ENCODE data around the gene ANTKMT.
"Not testable (repeated sequence)": the region's sequence is repeated elsewhere in the genome, so short reads cannot be mapped to it uniquely, and the experiment has no call there.

The ANTKMT gene

GRCh38 chr16:743794-744500, 23.0 kb downstream of the ANTKMT start:
- no peak for DNase-seq (ENCODE audit: low read depth)

DNA sequence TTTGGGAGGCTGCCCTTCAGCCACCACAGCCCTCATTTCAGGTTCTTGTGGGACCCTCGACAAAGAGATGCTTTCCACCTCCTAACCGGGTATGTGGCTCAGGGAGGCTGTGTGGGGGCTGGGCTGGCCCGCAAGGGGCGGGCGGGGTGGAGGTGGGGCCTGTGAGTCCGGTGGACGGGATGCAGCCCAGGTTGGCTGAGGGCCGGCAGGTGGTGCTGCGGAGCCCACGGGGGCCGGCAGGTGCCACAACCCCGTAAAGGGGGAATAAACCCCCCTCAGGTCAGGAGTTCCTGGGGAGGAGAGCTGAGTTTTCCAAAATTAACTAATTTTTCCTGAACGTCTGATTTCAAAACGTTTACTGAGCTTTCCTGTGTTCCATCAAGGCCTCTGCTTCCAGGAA, 24.8 kb downstream of the ANTKMT start:
- no peak for DNase-seq (ENCODE audit: low read depth)

- DNase-seq (ENCODE audit: low read depth) = no peak
Observed at GRCh38 chr16:746637-747036, 25.7 kb downstream of the ANTKMT start.

- no peak for DNase-seq (ENCODE audit: low read depth)
Observed at GRCh38 chr16:747978-748746, 27.2 kb downstream of the ANTKMT start.

DNA sequence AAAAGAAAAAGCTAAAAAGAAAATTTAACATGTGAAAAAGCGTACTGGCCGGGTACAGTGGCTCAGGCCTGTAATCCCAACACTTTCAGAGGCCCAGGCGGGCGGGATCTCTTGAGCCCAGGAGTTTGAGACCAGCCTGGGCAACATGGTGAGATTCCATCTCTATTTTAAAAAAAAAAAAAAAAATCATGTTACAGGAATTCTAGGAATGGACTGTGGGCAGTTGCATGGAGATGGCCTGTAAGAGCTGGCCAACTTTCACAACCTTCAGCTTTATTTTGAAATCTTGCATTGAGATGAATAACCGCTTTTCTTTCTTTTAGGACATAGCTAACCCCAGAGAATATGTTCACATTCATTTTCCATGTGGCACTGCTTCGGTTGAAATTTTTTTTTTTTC, 28.1 kb downstream of the ANTKMT start:
- DNase-seq (ENCODE audit: low read depth) = no peak

GRCh38 chr16:750485-750884, 29.5 kb downstream of the ANTKMT start:
- no peak for DNase-seq (ENCODE audit: low read depth)

GRCh38 chr16:751152-752006, 30.4 kb downstream of the ANTKMT start:
- DNase-seq (ENCODE audit: low read depth) = no peak

DNA sequence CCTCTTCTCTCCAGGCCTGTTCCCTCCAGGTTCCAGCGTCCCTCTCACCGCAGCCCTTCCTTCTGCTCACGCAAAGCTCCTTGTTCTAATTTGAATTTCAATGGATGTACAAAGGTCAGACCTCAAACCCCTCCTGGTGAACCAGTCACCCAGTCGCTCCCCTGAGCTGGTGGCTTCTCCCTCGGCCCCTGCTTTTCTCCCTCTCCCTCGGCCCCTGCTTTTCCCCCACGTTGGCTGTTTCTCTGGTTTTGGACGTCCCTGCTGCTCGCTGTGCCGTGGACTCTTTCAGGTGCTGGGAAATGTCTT, 31.0 kb downstream of the ANTKMT start:
- no peak for DNase-seq (ENCODE audit: low read depth)

DNA sequence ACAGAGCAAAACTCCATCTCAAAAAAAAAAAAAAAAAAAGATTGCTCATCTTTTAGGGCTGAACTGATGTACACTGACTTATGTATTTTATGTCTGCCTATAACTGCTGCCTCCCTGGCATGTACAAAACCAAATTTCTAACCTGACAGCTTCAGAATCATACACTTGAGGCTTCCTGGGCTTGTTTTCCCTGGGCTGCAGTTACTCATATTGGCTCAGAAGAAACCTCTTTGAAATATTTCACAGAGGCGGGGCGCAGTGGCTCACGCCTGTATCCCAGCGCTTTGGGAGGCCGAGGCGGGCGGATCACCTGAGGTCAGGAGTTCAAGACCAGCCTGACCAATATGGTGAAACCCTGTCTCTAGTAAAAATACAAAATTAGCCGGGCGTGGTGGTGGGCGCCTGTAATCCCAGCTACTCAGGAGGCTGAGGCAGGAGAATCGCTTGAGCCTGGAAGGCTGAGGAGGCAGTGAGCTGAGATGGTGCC, 33.2 kb downstream of the ANTKMT start:
- DNase-seq (ENCODE audit: low read depth) = not testable (repeated sequence)

DNA sequence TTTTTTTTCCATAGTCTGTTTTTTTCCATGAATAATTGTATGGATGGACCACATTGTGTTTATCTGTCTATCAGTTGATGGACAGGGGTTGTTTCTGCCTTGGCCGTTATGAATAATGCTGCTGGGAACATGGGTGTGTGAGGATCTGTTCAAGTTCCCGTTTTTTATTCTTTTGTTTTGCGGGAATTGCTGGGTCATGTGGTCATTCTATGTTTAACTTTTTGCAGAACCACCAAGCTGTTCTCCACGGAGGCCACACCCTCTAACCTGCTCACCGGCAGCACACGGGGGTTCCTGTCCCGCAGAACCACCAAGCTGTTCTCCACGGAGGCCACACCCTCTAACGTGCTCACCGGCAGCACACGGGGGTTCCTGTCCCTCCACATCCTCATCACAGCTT, 33.7 kb downstream of the ANTKMT start:
- no peak for DNase-seq (ENCODE audit: low read depth)

DNA sequence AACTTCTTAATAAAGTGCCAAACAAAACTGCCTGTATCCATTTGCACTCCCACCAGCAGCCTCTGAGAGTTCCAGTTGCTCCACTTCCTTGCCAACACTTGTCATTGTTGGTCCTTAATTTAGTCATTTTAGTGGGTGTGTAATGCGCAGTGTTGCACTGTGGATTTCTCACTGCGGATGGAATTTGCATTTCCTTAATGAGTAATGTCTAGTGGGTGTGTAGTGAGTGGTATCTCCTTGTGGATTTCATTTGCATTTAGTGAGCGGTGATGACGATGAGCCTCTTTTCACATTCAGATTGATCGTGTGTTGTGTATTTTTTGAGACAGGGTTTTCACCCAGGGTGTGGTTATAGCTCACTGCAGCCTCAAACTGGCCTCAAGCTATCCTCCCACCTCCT, 35.5 kb downstream of the ANTKMT start:
- DNase-seq (ENCODE audit: low read depth) = no peak

- no peak for DNase-seq (ENCODE audit: low read depth)
Observed at GRCh38 chr16:759110-759910, 38.4 kb downstream of the ANTKMT start.

DNA sequence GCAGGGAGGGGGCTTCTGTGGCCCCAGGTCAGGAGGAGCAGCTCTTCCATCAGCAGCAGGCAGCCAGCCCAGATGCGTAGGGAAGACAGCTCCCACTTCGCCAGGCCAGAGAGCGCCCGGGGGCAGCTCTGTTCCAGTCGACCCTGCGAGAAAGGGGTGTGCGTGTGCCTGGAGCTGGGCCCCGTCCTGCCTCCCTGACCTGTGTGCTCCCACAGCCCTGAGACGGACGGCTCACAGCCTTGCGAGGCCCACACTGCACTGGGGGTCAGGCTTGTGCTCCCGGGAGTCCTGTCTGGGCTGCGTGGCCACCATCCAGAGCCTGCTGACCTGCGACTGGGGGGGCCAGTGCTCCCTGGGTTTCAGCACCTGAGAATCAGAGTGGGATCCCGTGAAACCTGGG, 39.1 kb downstream of the ANTKMT start:
- DNase-seq (ENCODE audit: low read depth) = no peak

DNA sequence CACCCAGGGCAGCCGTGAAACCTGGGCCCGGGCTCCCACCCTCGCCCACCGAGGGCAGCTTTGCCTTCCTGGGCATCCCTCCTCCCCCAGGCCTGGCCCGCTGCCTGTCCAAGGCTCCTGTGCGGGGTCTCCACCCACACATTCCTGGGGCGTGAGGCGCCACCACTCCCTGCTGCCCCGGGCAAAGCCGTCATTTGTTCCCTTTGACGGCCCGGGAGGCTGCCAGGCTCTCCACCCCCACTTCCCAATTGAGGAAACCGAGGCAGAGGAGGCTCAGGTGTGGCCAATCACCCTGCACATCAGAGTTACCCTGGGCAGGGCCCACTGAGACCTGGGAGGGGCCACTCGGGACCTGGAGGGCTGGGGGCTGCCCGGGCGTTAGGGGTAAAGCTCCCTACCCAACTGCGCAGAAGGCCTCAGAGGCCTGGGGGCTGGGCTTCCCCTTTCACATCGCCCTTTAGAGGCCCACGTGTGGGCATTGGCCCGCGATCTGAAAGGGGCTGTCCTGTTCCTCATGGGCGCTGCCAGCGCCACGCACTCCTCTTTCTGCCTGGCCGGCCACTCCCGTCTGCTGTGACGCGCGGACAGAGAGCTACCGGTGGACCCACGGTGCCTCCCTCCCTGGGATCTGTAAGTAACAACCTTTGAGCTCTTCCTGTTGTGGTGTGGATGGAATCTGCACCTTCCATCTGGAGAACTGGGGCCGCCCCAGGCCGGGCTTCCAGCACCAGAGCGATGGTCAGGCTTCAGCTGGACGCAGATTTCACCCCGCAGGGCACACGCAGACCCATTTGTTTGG, 39.8 kb downstream of the ANTKMT start, which contains the start of gene MSLN:
Gene MSLN (plus strand): TSS at position 190 of the 799 bp plus-strand sequence. CDS start 1,947 bp downstream, outside the sequence.
- DNase-seq (ENCODE audit: low read depth) = no peak

DNA sequence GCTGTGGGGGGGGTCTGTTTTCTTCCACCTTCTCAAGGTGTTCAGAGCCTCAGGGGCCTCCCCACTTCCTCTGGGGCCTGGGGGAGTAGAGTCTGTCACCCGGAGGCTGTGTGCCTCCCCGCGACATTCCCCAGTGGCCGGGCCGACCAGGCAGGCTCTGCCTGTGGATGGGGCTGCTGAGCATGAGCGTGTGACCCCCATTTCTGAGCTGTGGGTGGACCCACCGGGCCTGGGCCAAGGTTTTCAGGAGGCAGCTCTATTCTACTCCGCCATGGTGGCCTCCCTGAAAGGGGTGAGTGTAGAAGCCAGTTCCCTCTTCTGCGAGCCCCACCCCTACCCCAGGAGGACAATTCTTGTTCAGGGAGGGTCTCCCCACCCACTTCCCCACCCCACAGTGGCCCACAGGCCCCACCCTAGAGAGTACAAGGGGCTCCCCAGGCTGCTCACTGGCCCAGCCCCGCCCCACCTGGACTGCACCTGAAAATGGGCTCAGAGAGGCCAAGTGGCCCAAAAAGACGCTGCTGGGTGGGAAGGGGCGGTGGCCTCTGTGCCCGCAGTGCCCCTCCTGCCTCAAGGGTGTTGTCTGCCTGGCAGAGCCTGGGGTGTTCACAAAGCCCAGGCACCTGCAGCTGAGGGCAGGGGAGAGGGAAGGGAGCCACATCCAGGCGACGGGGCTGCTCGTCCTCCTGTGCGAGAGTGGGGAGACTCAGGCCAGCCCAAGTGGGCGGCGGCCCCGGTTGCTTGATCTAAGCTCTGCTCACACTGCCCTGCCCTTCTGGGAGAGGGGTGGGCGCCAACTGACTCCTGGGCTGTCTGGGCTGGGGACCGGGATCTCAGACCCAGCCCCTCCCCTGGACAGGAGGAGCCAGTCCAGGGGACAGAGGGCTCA, 40.9 kb downstream of the ANTKMT start:
- DNase-seq (ENCODE audit: low read depth) = no peak

DNA sequence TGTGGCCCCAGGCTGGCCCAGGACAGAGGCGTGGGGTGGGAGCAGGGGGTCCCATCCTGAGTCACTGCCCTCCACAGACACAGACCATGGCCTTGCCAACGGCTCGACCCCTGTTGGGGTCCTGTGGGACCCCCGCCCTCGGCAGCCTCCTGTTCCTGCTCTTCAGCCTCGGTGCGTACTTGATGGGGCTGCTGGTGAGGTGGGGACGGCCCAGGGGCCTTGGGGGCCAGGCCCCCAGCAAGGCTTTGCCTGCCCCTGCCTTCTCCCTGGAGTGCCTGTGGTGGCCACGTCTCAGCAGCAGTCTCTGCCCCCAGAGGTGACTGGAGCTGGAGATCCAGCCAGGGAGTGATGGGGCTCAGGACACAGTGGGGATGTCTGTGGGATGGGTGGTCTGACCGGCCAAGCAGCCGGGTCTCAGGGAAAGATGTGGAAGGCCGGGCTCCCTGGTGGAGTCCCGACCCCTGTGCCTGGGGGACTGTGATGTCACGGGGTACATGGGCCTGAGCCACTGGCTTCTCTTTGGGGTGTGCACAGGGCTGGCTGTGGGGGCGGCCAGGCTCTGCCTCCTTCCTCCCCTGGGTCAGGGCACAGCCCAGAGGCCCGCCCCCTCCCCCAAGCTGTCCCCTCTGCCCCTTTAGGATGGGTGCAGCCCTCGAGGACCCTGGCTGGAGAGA, 41.8 kb downstream of the ANTKMT start:
- no peak for DNase-seq (ENCODE audit: low read depth)

GRCh38 chr16:763369-764183, 42.6 kb downstream of the ANTKMT start:
- no peak for DNase-seq (ENCODE audit: low read depth)

DNA sequence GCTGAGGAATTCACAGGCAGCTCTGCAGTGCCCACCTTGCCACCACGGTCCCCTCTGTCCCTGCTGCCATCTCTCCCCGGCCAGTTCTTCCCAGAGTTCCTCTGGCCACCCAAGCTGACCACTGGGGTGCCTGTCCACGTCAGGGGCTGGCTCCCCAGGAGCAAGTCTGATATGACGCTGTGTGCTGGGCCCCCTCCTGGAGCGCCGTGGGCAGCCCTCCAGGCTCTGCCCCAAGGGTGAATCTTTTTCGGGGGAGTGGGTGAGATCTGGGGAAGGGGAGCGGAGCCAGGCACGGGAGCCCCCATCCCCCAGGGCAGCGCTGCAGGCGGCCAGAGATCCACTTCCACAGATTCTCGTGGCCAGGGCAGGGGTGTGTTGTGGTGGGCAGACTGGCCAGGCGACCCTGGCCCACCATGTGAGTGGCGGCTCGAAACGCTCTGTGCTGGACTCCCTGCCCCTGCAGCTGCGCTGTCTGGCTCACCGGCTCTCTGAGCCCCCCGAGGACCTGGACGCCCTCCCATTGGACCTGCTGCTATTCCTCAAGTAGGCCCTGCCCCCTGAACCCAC, 43.3 kb downstream of the ANTKMT start:
- DNase-seq (ENCODE audit: low read depth) = no peak

All from activated T-helper 9 cell treated with anti-CD3 and anti-CD28 coated beads, Interleukin-2, amount 50 U/mL, for 16 hours (primary cell).